Heart left ventricle (tissue), 16 donors: ENCODE measurements around the gene SHF. TPM values are rescaled to one million over a fixed set of nuclear protein-coding genes. Genes with fewer than 3 reads are reported as not detected.

Experiments used
- ATAC-seq, 4 donors: fragments of 200-7000 bp; cut with Tn5 transposase; one replicate each; pipeline ENCODE4 v1.9.1; 2020 to 2022; ENCODE audit warnings: moderate library complexity in 4 of 4, mild to moderate bottlenecking in 3 of 4, moderate number of reproducible peaks in 1 of 4
- DNase-seq, 5 donors: peaks; one replicate each; pipeline ENCODE4 v3.0.0-alpha.2; 2020
- H3K27ac ChIP-seq, 12 donors: fragments of 200-600 bp; sonication (generic) in 4 of 12; one replicate each; pipeline versions ENCODE4 v1.5.0 to v1.8.0; 2016 to 2022; ENCODE audit warnings: mild to moderate bottlenecking in 2 of 12
- H3K27me3 ChIP-seq, 9 donors: fragments of 200-600 bp; sonication (generic) in 2 of 9; one replicate each; pipeline versions ENCODE4 v1.5.1 to v1.8.0; 2016 to 2022; ENCODE audit warnings: mild to moderate bottlenecking in 3 of 9
- H3K36me3 ChIP-seq, 9 donors: fragments of 200-600 bp; sonication (generic) in 2 of 9; one replicate each; pipeline versions ENCODE4 v1.5.0 to v1.8.0; 2018 to 2022; ENCODE audit warnings: mild to moderate bottlenecking in 2 of 9
- H3K4me1 ChIP-seq, 12 donors: fragments of 200-600 bp; sonication (generic) in 4 of 12; one replicate each; pipeline versions ENCODE4 v1.5.0 to v1.8.0; 2016 to 2022; ENCODE audit warnings: mild to moderate bottlenecking in 3 of 12
- H3K4me3 ChIP-seq, 12 donors: fragments of 200-600 bp; sonication (generic) in 4 of 12; one replicate each; pipeline versions ENCODE4 v1.5.0 to v1.8.0; 2017 to 2022; ENCODE audit warnings: mild to moderate bottlenecking in 9 of 12, moderate library complexity in 4 of 12
- H3K9me3 ChIP-seq, 12 donors: fragments of 200-600 bp; sonication (generic) in 4 of 12; one replicate each; pipeline versions ENCODE4 v1.5.0 to v1.8.0; 2016 to 2022; ENCODE audit warnings: mild to moderate bottlenecking in 1 of 12
- POLR2A ChIP-seq, 2 donors: fragments of 450-650 bp; IDR thresholded peaks; one replicate each; pipeline ENCODE4 v1.6.1; 2017; ENCODE audit warnings: antibody characterized with exemption in 2 of 2, mild to moderate bottlenecking in 2 of 2, moderate library complexity in 2 of 2
- WGBS, 4 donors: extraction: QIAGEN DNeasy Blood & Tissue Kit in 2 of 4; methylation state at CpG; one replicate each; pipeline versions ENCODE4 v1.1.5 to v1.1.7; 2013 to 2018; 5-methylcytosine and 5-hydroxymethylcytosine counted together
- intact Hi-C, 10 donors: fragments of 100-400 bp; cut with DNase I; formaldehyde crosslinking; loops; one replicate each; pipeline versions ENCODE4 v1.11.1 to v1.14.2; 2022
- polyA plus RNA-seq, 2 donors: library from polyadenylated mRNA; stranded (reverse); fragments of 200-250 nt; gene quantifications; one replicate each; pipeline ENCODE4 v1.2.3, GENCODE V29; 2013
- total RNA-seq, 9 donors: library from RNA; depleted of rRNA in 2 of 9; stranded (reverse); fragments of >200 nt in 2 of 9; fragmentation: NEBNext Ultra II Directional in 3 of 9; extraction: Animal tissue kit (Norgen Biotek cat#: 25700) in 3 of 9; gene quantifications; one replicate each; pipeline versions ENCODE4 v1.1.0 to v1.2.4, GENCODE V29; 2016 to 2023
- TF ChIP-seq, protein P1 (sequence below), 12 donors: fragments of 200-600 bp; sonication (generic) in 4 of 12; IDR thresholded peaks; one replicate each; pipeline versions ENCODE4 v1.5.0 to v1.8.0; 2018 to 2022; ENCODE audit warnings: antibody characterized with exemption in 12 of 12, mild to moderate bottlenecking in 5 of 12
- donor health status: ischemic (EF 13 %, LVEDD 7.1; RV severe dilation, severe dysfunction).
- donor health status: healthy with polysubstance abuse.
- donor health status: DM: no; HTN: yes; CAD: no.
- donor health status: DM: no; HTN: no; CAD: no.
- donor health status: ischemic (EF 25% LVEDD 6.9; RV normal size, moderate dysfunction).
- donor health status: ischemic (EF 25% LVEDD 5.7; RV mildly dilated, moderate dysfunction).
- donor health status: healthy.
- donor health status: DM: yes; HTN: yes; CAD: no.
- donor health status: ischemic (EF 35%, LVEDD 5.7; RV mildly dilated, moderate dysfunction).
- donor health status: nonischemic (EF 11% LVEDD 7.7; RV severe dilation, severe dysfunction).
- donor health status: DM: yes; HTN: yes; CAD: no.
- donor health status: PGD.
- donor health status: ischemic (EF 29% LVEDD 5.4; RV normal size, mild dysfunction).
- donor health status: nonischemic (EF 23%, LVEDD 6.1; RV moderate dilation, normal function).

The SHF gene
- total and polyA plus RNA-seq, 11 donors, result 1.9 to 7.9 (median 3.9) TPM

GRCh38 chr15:45129651-45130129, 58.1 kb downstream of the SHF start, which contains the start of the genes DUOX1 and DUOXA1:
Gene DUOX1, plus strand, starts transcription at chr15:45129994. Its CDS starts 1,973 bp downstream, at chr15:45131967.
Gene DUOXA1, minus strand, starts transcription at chr15:45129879. Its CDS starts 6,865 bp downstream, at chr15:45123014.
- H3K27me3 ChIP-seq, result peaks cover 6 to 73% (median 40%) of the 10 kb centered on the region in 9 donors
- 0 to 6% (median 4%) methylated on average over 6 to 46 of the region's 46 CpGs for WGBS, 4 donors
- no peaks in the 10 kb centered on the region for H3K36me3 ChIP-seq
- H3K4me3 ChIP-seq, result peak within 1 kb of the TSS; percentile 11 to 61 (median 40)
- H3K9me3 ChIP-seq, result no peaks in the 10 kb centered on the region
- H3K4me1 ChIP-seq, result peaks cover 0 to 14% (median 0%) of the 10 kb centered on the region in 12 donors
- DNase-seq (peak in 2 of 5 donors; percentile 32 to 42), ATAC-seq (peak in 3 of 4 donors; percentile 48 to 83 (median 71))
- TF ChIP-seq, protein P1, sequence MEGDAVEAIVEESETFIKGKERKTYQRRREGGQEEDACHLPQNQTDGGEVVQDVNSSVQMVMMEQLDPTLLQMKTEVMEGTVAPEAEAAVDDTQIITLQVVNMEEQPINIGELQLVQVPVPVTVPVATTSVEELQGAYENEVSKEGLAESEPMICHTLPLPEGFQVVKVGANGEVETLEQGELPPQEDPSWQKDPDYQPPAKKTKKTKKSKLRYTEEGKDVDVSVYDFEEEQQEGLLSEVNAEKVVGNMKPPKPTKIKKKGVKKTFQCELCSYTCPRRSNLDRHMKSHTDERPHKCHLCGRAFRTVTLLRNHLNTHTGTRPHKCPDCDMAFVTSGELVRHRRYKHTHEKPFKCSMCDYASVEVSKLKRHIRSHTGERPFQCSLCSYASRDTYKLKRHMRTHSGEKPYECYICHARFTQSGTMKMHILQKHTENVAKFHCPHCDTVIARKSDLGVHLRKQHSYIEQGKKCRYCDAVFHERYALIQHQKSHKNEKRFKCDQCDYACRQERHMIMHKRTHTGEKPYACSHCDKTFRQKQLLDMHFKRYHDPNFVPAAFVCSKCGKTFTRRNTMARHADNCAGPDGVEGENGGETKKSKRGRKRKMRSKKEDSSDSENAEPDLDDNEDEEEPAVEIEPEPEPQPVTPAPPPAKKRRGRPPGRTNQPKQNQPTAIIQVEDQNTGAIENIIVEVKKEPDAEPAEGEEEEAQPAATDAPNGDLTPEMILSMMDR (IDR thresholded peaks at IDR 0.05), result no peak
- H3K27ac ChIP-seq, result no peak within 1 kb of the TSS
- intact Hi-C loops, result no loop called here

DNA sequence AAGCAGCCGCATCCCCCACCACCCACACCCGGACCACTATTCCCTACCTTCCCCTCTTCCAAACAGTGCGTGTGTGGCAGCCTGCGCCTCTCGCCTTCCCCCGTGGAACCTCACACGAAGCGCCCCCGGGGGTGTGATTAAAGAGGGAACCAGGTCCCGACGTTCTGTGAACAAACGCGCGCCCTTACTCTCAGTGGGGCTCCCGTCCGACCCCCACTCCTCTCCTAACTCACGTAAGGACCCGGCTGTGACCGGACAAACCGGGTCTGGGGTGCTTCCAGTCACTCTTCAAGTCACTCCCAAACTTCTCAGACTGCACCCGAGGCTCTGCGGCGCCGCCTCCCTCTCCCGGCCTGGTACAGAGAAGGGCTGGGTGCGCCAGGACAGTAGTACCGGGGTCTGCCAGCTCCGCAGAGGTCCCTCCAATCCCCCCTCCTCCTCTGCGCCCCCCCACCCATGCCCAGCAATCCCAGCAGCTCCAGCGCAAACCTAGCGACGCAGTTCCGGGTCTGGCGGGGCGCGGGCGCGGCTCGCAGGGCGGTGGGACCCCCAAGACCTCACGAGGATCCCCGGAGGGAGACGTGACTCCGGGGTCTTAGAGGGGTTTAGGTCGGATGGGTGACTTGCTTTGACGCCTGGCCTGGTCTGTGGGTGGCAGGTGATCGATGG, 58.7 kb downstream of the SHF start:
- H3K9me3 ChIP-seq, result no peaks in the 10 kb centered on the region
- no peak for TF ChIP-seq POLR2A (IDR thresholded peaks at IDR 0.05)
- TF ChIP-seq, protein P1 (IDR thresholded peaks at IDR 0.05), result no peak
- peaks cover 6 to 68% (median 34%) of the 10 kb centered on the region in 9 donors for H3K27me3 ChIP-seq
- intact Hi-C loops, result no loop called here
- WGBS, 4 donors, result 4 to 10% (median 5%) methylated on average over 31 to 47 of the region's 47 CpGs
- DNase-seq, result peak in 1 of 5 donors; percentile 21
- no peaks in the 10 kb centered on the region for H3K36me3 ChIP-seq
- no peak overlapping the region for H3K27ac ChIP-seq
- peak overlapping the region; percentile 11 to 61 (median 40) for H3K4me3 ChIP-seq
- ATAC-seq, result peak in 2 of 4 donors; percentile 12 to 38
- H3K4me1 ChIP-seq, result peaks cover 0 to 14% (median 0%) of the 10 kb centered on the region in 12 donors

DNA sequence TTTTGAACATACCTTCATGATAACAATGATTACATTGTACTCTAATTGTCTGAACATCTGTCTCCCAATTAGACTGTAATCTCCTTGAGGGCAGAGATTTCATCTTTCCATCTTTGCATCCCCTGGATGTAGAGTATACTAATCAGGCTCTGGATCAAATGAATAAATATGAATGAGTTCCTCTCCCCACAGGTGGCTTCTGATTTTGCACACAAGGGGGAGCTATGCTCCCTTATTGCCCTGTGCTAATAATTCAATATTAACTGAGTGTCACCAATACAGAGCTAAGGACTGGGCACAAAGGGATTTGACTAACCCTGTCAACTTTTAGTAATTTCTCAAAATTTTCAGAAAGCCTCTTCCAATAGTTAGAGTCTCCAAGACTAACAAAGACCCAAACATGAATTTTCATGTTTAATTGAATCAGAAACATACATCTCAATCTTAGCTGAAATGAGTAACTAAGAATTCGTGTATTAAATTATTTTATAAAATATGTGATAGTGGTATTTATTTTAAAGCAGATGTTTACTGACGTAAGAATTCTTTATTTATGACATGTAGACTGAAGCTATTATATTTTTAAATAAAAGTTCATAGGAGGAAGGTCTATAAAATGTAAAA, 61.1 kb downstream of the SHF start:
- Histone ChIP-seq H3K4me1 (peaks cover 0 to 14% (median 0%) of the 10 kb centered on the region in 12 donors), H3K27me3 (peaks cover 6 to 67% (median 28%) of the 10 kb centered on the region in 9 donors), H3K9me3 (no peaks in the 10 kb centered on the region), H3K27ac (no peak overlapping the region), H3K4me3 (no peak overlapping the region), H3K36me3 (no peaks in the 10 kb centered on the region)
- DNase-seq, result no peak
- ATAC-seq, result no peak
- intact Hi-C loops, result loop anchor here in 1 of 10 donors (2.0 kb wide), 1 partner anchor 152 kb away; no protein-coding TSS in a partner anchor
- 54 to 72% (median 55%) methylated on average over 2 of the region's 2 CpGs for WGBS, 4 donors
- TF ChIP-seq POLR2A (IDR thresholded peaks at IDR 0.05), result no peak
- TF ChIP-seq, protein P1 (IDR thresholded peaks at IDR 0.05), result peak; percentile 32 to 64 (median 55)

GRCh38 chr15:45123397-45123796, 64.4 kb downstream of the SHF start:
- intact Hi-C loops, result no loop called here
- Histone ChIP-seq H3K27ac (no peak overlapping the region), H3K4me1 (no peaks in the 10 kb centered on the region), H3K36me3 (no peaks in the 10 kb centered on the region), H3K27me3 (peaks cover 0 to 68% (median 21%) of the 10 kb centered on the region in 9 donors), H3K4me3 (no peak overlapping the region), H3K9me3 (no peaks in the 10 kb centered on the region)
- ATAC-seq (no peak), DNase-seq (no peak)
- no peak for TF ChIP-seq POLR2A (IDR thresholded peaks at IDR 0.05)
- TF ChIP-seq, protein P1 (IDR thresholded peaks at IDR 0.05), result no peak
